Activated B cell treated with CpG ODN at 0.5 μM for 24 hours (primary cell): Measurements from ENCODE around the gene SCPEP1. TPM values are rescaled to one million over a fixed set of nuclear protein-coding genes. Genes with fewer than 3 reads are reported as not detected.
A peak's percentile ranks its signal among the peaks of the same experiment; 100 is the strongest.
"Not testable (repeated sequence)": the region's sequence is repeated elsewhere in the genome, so short reads cannot be mapped to it uniquely, and the experiment has no call there.

Experiments
- ATAC-seq: fragments of 200-7000 bp; cut with Tn5 transposase; one replicate; pipeline ENCODE4 v1.10.0; 2021; ENCODE audit warnings: low read depth, mild to moderate bottlenecking, moderate library complexity
- CTCF ChIA-PET: fragments of 350-600 bp; sonication (Branson Sonifier 250); formaldehyde crosslinking; loops from one replicate; lab custom pipeline; 2021; ENCODE audit warnings: antibody characterized with exemption; lab: Charles Lee
- POLR2A ChIA-PET: fragments of 350-600 bp; sonication (Branson Sonifier 250); formaldehyde crosslinking; loops from one replicate; lab custom pipeline; 2021; ENCODE audit warnings: antibody characterized with exemption; lab: Charles Lee
- DNase-seq: peaks from one replicate; pipeline ENCODE4 v3.0.0; 2022
- H3K27ac Mint-ChIP-seq: one replicate; pipeline ENCODE4 v1.8.0; 2020; ENCODE audit warnings: mixed read lengths
- H3K27me3 Mint-ChIP-seq: one replicate; pipeline ENCODE4 v1.8.0; 2021; ENCODE audit warnings: mixed read lengths
- H3K36me3 Mint-ChIP-seq: one replicate; pipeline ENCODE4 v1.8.0; 2021; ENCODE audit warnings: low read depth, mixed read lengths
- H3K4me1 Mint-ChIP-seq: one replicate; pipeline ENCODE4 v1.8.0; 2021; ENCODE audit warnings: mixed read lengths
- H3K4me3 Mint-ChIP-seq: one replicate; pipeline ENCODE4 v1.8.0; 2020; ENCODE audit warnings: mild to moderate bottlenecking, mixed read lengths
- H3K9me3 Mint-ChIP-seq: one replicate; pipeline ENCODE4 v1.8.0; 2020; ENCODE audit warnings: mixed read lengths
- intact Hi-C: fragments of 100-400 bp; cut with micrococcal nuclease; formaldehyde crosslinking; loops from one replicate; pipeline ENCODE4 v1.15.1; 2024
- total RNA-seq: library from RNA; stranded (reverse); gene quantifications from 2 replicates; pipeline ENCODE4 v1.2.3, GENCODE V29; 2022
- TF ChIP-seq, protein P1 (sequence below): fragments of 200-600 bp; IDR thresholded peaks from one replicate; pipeline ENCODE4 v1.8.0; 2022; ENCODE audit warnings: antibody characterized with exemption, mild to moderate bottlenecking

The SCPEP1 gene
- total RNA-seq, 1 donor from 2014 or later = 35.2 TPM

- CTCF ChIA-PET = interaction anchor here (0.7 to 2.3 kb wide), 4 partner anchors 44 to 118 kb away, joined by 3 to 11 read pairs (median 5); no protein-coding TSS in a partner anchor
- Mint-ChIP-seq H3K36me3 (peaks cover 76% of the 10 kb centered on the region), H3K27ac (no peak overlapping the region), H3K4me1 (peaks cover 3% of the 10 kb centered on the region), H3K4me3 (no peak overlapping the region), H3K27me3 (no peaks in the 10 kb centered on the region), H3K9me3 (no peaks in the 10 kb centered on the region)
- DNase-seq (no peak), ATAC-seq (no peak)
- TF ChIP-seq, protein P1, sequence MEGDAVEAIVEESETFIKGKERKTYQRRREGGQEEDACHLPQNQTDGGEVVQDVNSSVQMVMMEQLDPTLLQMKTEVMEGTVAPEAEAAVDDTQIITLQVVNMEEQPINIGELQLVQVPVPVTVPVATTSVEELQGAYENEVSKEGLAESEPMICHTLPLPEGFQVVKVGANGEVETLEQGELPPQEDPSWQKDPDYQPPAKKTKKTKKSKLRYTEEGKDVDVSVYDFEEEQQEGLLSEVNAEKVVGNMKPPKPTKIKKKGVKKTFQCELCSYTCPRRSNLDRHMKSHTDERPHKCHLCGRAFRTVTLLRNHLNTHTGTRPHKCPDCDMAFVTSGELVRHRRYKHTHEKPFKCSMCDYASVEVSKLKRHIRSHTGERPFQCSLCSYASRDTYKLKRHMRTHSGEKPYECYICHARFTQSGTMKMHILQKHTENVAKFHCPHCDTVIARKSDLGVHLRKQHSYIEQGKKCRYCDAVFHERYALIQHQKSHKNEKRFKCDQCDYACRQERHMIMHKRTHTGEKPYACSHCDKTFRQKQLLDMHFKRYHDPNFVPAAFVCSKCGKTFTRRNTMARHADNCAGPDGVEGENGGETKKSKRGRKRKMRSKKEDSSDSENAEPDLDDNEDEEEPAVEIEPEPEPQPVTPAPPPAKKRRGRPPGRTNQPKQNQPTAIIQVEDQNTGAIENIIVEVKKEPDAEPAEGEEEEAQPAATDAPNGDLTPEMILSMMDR = no peak
- intact Hi-C loops = no loop called here
- POLR2A ChIA-PET = no interaction called here
Observed at GRCh38 chr17:56937687-56938086, 40.2 kb upstream of the SCPEP1 start.

DNA sequence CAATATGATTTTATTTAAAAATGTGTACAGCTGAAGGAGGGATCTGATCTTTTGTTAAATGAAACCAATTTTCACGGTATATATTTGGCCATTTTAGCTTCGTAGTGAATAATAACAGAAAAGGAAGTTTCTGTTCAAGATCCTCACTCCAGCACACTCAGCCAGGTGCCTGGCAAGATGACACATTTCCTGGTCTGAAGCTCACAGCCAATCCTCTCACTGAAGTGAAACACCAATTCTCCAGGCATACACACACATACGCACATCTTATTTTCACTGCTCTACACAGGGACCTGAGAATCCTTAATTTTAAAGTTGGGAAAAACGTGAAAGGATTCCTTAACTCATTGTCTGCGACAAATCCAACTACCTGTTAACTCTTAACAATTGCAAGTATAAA is 39.7 kb upstream of the SCPEP1 start:
- DNase-seq, POLR2A ChIA-PET, intact Hi-C loops, ATAC-seq, H3K4me3 Mint-ChIP-seq, H3K27ac Mint-ChIP-seq, H3K4me1 Mint-ChIP-seq, H3K27me3 Mint-ChIP-seq, H3K9me3 Mint-ChIP-seq: not testable (repeated sequence)
- H3K36me3 Mint-ChIP-seq = peaks cover 80% of the 10 kb centered on the region
- CTCF ChIA-PET = interaction anchor here (0.7 to 1.1 kb wide), 2 partner anchors 45 to 118 kb away, joined by 3 to 5 read pairs; no protein-coding TSS in a partner anchor

GRCh38 chr17:56939869-56940484 is 38.0 kb upstream of the SCPEP1 start:
- ATAC-seq = peak; percentile 93
- DNase-seq = no peak
- Mint-ChIP-seq H3K4me3 (no peak overlapping the region), H3K9me3 (no peaks in the 10 kb centered on the region), H3K36me3 (peaks cover 80% of the 10 kb centered on the region), H3K4me1 (peaks cover 3% of the 10 kb centered on the region), H3K27me3 (no peaks in the 10 kb centered on the region), H3K27ac (no peak overlapping the region)
- CTCF ChIA-PET = interaction anchor here (0.6 to 5.2 kb wide), 10 partner anchors 13 to 121 kb away, joined by 3 to 112 read pairs (median 6); no protein-coding TSS in a partner anchor
- POLR2A ChIA-PET = interaction anchor here (0.9 kb wide), 1 partner anchor 120 kb away, joined by 4 read pairs; no protein-coding TSS in a partner anchor
- TF ChIP-seq, protein P1 = peak; percentile 84
- intact Hi-C loops = loop anchor here (1.0 to 2.0 kb wide), 5 partner anchors 26 to 348 kb away; partner anchors contain the start of gene TRIM25

- DNase-seq = no peak
Observed at GRCh38 chr17:56943505-56944125, 34.3 kb upstream of the SCPEP1 start.

GRCh38 chr17:56945938-56946505 is 31.9 kb upstream of the SCPEP1 start:
- H3K4me3 Mint-ChIP-seq = no peak overlapping the region
- DNase-seq = no peak
- H3K9me3 Mint-ChIP-seq = no peaks in the 10 kb centered on the region
- no peaks in the 10 kb centered on the region for H3K4me1 Mint-ChIP-seq
- H3K27me3 Mint-ChIP-seq = no peaks in the 10 kb centered on the region
- no peak for ATAC-seq
- ChIA-PET CTCF (interaction anchor here (2.1 kb wide), 1 partner anchor 126 kb away, joined by 5 read pairs; no protein-coding TSS in a partner anchor), POLR2A (interaction anchor here (1.0 kb wide), 1 partner anchor 15 kb away, joined by 3 read pairs; the partner anchor contains the start of gene COIL)
- intact Hi-C loops = no loop called here
- H3K36me3 Mint-ChIP-seq = peaks cover 85% of the 10 kb centered on the region
- TF ChIP-seq, protein P1 = no peak
- no peak overlapping the region for H3K27ac Mint-ChIP-seq

More at GRCh38 chr17:56943505-56944125, 34.3 kb upstream of the SCPEP1 start:
- peaks cover 3% of the 10 kb centered on the region for H3K4me1 Mint-ChIP-seq
- H3K9me3 Mint-ChIP-seq = no peaks in the 10 kb centered on the region
- peaks cover 78% of the 10 kb centered on the region for H3K36me3 Mint-ChIP-seq
- intact Hi-C loops = no loop called here
- CTCF ChIA-PET = interaction anchor here (5.2 kb wide), 1 partner anchor 125 kb away, joined by 112 read pairs; no protein-coding TSS in a partner anchor
- H3K4me3 Mint-ChIP-seq = no peak overlapping the region
- POLR2A ChIA-PET = no interaction called here
- no peaks in the 10 kb centered on the region for H3K27me3 Mint-ChIP-seq
- no peak for ATAC-seq
- no peak overlapping the region for H3K27ac Mint-ChIP-seq
- TF ChIP-seq, protein P1 = no peak
